GM18526 (cell line): Measurements from ENCODE around the gene COL4A3.

Experiments used
- POLR2A ChIP-seq: IDR thresholded peaks from 3 replicates; pipeline ENCODE4 v1.6.1; 2011; ENCODE audit not compliant: insufficient read length; ENCODE audit errors: extremely low read depth

COL4A3 gene

DNA sequence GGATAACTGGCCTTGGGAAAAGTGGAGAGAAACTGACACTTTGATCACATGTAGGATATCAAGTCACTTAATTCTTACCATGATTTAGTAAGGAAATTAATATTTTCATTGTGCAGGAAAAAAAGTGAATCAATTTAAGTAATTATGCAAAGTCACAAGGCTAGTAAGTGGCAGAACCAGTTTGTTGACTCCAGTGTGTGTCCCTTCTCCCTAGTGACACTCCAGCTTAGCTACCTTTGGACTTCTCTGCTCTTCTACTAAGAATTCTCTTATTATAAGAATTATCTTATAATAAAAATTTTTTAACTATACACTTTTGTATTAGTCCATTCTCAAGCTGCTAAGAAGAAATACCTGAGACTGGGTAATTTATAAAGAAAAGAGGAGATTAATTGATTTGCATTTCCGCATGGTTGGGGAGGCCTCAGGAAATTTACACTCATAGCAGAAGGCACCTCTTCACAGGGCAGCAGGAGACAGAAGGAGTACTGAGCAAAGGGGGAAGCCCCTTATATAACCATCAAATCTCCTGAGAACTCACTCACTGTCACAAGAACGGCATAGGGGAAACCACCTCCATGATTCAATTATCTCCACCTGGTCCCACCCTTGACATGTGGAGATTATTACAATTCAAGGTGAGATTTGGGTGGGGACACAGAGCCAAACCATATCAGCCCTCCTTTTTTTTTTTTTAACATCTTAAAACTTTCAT is 14.0 kb upstream of the COL4A3 start:
- no peak for TF ChIP-seq POLR2A

DNA sequence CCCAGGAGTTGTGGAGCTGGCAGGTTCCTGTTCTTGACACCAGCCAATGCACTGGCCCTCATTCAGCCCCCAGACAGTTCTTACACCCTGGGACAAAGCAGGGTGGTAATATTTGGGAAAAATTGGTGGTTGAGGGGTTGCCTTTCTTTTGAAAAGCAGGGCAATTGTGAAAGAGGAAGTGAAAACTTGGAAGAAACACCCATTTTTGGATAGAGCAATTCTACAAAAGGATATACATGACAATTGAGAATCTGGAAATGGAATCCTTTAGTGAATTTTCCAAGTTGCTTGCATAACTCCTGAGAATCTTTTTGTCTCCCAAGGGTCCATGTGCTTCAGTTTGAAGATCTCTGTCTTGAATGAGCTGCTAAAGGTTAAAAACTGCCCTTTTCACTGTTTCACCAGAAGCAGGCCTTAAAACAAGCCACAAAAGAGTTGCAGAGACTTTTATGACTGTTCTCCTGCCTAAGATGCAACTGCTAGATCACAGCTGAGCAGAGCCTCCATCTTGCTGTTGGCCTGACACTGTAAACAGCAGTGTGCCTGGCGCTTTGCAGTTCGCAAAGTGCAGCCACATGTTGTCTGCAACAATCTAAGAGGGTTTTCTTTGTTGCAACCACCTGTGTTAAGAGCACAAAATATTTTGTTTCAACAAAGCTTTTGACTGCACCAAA is 12.2 kb upstream of the COL4A3 start:
- TF ChIP-seq POLR2A = no peak

DNA sequence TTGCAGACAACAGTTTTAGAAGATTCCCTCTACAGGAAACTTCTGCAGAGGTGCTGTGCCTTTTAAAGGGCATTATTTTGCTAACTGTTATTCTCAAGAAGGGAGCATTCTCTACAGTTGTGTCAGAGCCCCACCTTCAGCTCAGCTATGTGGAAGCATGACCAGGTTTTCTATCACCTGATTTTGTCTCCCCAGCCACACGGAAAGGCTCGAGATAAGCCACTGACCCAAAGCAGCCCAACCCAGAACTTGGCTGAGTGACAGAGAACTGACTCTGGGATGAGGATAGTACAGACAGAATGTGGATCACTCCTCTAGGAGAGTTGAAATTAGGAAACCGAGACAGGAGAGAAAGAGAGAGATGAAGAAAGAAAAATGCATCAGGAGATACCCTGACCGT is 11.1 kb upstream of the COL4A3 start:
- TF ChIP-seq POLR2A = no peak

DNA sequence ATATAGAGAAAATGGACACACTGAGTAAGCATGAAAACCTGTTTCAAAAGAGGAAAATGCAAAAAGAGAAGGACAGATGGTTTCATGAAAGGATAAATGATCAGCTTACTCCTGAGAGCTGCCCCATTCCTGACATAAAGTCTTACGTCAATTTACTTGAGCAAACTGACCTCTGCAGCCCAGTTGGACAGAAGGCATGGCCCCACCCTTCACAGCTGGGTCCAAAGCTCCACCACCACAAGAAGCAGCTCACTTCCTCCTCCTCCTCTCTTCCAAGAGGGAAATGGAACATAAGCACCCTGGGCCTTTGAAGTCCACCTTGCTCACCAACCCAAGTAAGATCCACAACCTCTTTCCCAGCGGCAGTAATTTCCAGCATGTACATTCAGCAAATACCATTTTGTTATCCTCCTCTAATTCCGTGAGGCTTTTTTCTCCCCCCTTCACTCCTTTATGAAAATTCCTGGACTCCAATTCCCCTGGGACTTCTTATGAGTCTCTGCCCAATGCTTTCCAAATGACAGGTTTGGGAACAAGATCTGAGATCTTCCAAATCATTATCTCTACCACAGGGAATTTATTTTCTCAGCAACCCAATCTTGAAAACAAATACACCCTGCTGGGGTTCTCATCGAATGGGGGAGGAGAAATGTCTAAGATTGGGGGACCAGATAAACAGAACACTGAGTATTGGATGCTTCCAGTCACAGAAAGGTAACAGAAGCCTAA is 10.5 kb upstream of the COL4A3 start:
- TF ChIP-seq POLR2A = no peak

DNA sequence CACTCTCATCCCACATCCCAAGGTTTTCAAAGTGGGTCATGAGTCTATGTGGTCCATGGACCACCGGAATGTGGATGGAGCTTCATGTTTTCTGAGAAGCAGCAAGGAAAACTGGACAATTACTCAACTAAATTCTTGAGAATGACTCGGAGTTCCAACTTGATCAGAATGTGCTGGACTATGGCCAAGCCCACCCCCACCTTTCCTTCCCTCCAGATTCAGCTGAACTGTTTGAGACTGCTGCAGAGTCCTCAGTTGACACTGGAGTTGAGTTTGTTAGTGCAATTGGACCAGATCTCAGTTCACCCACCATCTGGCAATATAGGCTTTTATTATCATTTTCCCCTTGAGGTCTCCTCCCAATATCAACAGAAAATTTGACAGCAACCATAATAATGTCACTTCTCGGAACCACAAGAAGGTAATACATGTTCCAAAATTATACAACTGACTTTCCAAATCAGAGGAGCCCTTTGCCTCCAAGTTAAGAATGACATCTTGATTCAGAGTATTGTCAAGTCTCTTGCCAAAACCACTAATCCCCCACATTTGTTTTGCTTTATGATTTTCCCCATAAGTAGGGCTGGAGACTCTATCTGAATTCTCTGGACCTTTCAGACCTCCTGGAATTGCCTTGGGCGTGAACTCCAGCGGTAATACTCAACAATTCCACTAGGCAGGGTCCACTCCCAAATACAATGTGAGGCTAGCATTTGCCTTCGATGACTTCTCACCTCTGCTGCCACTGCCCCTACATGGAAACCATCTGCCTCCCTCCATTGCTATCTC is 9.2 kb upstream of the COL4A3 start:
- no peak for TF ChIP-seq POLR2A

DNA sequence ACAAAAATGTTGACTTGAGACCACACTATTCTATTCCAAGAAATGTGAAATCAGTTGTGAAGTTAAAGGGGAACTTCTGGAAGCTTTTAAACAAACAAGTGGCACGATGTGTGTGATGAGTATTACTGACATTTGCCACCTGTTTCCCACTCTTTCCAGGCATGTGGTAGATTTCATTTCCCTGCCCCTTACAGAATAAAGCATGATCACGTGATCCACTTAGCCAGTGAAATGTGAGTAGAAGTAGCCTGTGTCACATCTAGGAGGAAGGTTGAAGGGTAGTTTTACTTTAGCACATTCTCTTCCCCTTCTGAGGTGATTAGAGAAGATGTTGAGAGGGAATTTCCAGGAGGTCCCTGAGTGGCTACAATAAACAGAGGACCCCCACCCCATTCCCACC is 4.3 kb upstream of the COL4A3 start:
- no peak for TF ChIP-seq POLR2A

DNA sequence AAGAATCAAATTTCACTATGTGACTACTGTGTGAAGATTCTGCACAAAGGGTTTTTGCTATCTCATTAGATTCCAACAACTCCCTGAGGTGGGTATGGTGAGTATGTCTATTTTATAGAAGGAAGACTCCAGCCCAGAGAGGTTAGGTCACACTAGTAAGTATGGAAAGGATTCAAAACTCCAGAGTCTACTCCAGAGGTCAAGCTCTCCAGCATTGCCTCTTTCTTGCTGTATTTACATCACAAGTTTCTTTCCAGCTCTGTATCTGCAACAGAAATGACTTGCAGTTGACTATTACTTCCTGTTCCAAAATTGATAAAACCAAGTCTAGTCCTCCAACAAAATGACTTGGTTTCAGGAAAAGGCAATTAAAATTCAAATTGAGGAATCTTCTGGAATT is 2.5 kb upstream of the COL4A3 start:
- TF ChIP-seq POLR2A = no peak

DNA sequence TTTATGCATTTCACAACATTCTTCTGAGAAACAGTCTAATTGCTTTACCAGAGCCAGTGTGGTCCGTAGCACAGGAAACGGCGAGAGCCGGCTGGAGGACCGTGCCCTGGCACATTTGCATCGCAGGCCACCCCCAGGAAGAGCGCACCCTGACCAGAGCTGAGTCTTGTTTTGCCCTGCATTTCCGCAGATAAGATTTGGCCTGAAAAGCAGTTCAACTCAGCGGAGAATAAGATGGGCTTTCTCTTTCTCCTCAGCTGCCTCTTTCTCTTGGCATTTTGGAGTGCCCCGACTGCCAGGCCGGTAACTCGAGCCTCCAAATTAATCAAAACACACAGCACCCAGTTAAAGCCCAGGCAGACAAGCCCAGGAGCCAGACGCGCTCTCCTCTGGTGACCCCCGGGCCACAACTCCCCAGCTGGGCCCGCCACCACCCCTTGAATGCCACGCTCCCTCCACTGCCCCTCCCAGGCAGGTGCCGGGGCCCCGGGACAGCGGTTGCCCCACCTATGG is 883 bp upstream of the COL4A3 start:
- no peak for TF ChIP-seq POLR2A

DNA sequence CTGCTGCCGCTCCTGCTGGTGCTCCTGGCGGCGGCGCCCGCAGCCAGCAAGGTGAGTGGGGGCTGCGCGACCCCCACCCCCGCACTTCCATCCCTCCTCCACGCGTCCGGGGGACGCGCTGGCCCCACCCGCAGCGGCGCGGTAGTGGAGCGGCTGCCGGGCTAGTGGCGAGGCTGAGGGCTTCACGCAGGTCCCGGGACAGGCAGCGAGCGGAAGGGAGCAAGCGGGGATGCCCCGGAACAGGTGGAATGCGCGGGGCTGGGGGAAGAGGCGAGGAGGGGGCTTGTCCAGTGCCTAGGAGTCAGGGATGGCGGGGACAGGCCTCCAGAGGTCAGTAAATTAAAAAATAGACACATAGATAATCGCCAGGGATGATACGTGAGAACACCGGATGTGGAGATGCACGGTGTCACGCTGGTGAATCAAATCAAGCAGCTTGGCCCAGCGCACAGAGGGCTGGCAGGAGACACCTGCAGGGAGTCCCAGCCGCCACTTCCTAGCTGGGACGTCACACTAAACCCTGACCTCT is 403 bp downstream of the COL4A3 start:
- TF ChIP-seq POLR2A = no peak

DNA sequence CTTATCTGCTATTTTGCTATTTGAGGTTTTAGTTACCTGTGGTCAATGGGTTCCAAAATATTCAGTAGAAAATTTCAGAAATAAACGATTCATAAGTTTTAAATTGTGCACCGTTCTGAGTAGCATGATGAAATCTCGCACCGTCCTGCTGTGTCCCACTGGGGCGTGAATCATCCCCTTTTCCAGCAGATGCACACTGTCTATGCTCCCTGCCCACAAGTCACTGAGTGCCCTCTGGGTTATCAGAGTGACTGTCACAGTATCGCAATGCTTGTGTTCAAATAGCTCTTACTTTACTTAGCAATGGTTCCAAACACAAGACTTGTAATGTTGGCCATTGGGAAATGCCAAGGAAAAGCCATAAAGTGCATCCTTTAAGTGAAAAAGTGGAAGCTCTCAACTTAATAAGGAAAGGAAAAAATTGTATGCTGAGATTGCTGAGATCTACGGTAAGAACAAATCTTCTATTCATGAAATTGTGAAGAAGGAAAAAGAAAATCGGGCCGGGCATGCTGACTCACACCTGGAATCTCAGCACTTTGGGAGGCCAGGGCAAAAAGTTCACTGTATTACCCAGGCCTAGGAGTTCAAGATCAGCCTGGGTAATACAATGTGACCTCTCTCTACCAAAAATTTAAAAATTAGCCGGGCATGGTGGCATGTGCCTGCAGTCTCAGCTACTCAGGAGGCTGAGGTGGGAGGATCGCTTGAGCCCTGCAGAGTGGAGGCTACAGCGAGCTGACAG is 13.3 kb downstream of the COL4A3 start:
- no peak for TF ChIP-seq POLR2A

DNA sequence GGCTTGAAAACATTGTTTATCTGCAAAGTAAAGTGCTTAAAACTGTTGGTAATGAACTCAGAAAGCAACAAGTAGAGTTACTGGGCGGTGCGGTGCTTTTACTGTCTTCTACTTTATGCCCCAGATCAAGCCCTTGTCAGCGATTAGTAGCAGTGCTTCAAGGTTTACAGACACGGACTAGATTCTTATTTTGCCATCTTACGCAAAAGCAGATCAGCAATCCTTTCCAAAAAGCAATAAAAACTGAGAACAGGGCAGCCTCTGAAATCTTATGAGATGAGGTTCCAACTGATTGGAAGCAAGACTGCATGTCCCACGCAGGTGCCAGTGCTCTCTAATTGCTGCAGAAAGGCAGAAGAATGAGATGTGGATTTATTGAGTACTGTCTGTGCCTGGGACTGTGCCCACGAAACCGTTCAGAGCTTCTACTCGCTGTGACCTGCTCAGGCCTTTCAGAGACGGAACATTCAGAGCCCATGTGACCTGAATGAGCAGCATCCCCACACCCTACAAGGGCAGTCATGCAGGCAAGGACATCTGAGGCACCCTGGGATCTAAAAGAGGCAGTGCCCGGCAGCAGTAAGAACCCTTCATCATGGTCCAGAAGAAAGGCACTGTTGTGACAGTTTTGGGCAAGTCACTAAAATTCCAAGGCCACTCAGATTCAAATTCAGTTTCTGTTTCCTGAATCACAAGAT is 15.7 kb downstream of the COL4A3 start:
- no peak for TF ChIP-seq POLR2A

DNA sequence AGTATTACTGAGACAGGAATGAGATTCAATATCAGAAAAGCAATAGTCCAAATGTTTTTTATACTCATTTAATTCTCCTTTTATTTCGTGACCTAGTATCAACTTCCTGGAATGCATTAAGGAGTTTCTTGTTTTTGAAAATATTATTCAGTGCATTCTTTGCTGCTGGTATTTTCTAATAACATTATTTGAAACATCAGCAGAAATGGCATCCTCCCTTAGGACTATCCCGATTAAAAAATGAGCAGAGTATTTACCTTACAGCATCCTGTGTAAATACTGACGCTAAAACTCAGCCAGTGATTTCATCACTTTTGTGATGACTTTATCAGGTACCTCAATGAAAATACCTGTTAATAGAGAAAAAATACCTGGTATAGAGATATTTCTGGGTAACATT is 16.3 kb downstream of the COL4A3 start:
- TF ChIP-seq POLR2A = no peak

DNA sequence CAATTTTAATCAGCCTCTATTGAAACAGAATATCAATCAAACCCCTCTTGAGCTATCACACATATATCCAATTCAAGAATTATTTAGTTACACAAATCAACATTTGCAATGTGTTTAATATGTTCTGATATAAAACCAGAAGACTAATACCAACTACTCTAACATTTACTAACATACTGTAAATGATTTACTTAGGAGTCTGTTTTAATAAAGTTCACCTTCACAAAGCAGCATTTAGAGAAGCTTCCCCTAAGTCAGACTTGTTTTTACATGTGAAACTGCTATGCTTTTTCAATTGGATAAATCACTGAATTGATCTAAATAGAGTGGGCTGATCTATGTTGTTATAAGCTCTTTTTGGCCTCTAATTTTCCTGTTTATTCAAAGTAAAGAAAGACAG is 18.3 kb downstream of the COL4A3 start:
- no peak for TF ChIP-seq POLR2A
